RWPE2 (cell line): ENCODE results near the gene SORCS2.

Experiments used
- ATAC-seq: fragments of 200-7000 bp; cut with Tn5 transposase; 3 replicates; pipeline ENCODE4 v1.9.1; 2021; ENCODE audit warnings: low read depth
- DNase-seq: peaks from one replicate; pipeline ENCODE4 v3.0.0-alpha.2; 2020; ENCODE audit warnings: low spot score
- H3K27ac ChIP-seq: fragments of 450-650 bp; 2 replicates; pipeline ENCODE4 v1.5.1; 2017; ENCODE audit warnings: mild to moderate bottlenecking; ENCODE audit not compliant: poor library complexity, severe bottlenecking
- H3K27me3 ChIP-seq: fragments of 250-450 bp; sonication (Bioruptor Pico); 2 replicates; pipeline ENCODE4 v1.5.1; 2021; ENCODE audit warnings: mild to moderate bottlenecking, moderate library complexity; ENCODE audit not compliant: insufficient read depth, poor library complexity, severe bottlenecking
- H3K36me3 ChIP-seq: fragments of 250-450 bp; sonication (Bioruptor Pico); 2 replicates; pipeline ENCODE4 v1.5.1; 2020; ENCODE audit warnings: low read depth, mild to moderate bottlenecking, moderate library complexity
- H3K4me1 ChIP-seq: fragments of 250-450 bp; sonication (Bioruptor Pico); 2 replicates; pipeline ENCODE4 v1.5.1; 2021; ENCODE audit warnings: mild to moderate bottlenecking, moderate library complexity; ENCODE audit not compliant: insufficient read depth, poor library complexity, severe bottlenecking
- H3K4me3 ChIP-seq: fragments of 250-450 bp; sonication (Bioruptor Pico); 2 replicates; pipeline ENCODE4 v1.5.1; 2021; ENCODE audit warnings: mild to moderate bottlenecking, moderate library complexity; ENCODE audit not compliant: severe bottlenecking
- H3K9me3 ChIP-seq: fragments of 250-450 bp; sonication (Bioruptor Pico); 2 replicates; pipeline ENCODE4 v1.5.1; 2021; ENCODE audit warnings: mild to moderate bottlenecking, moderate library complexity; ENCODE audit not compliant: severe bottlenecking
- TF ChIP-seq, protein P1 (sequence below): fragments of 450-650 bp; IDR thresholded peaks from one replicate; pipeline ENCODE4 v1.5.1; 2017; ENCODE audit warnings: mild to moderate bottlenecking, moderate library complexity; ENCODE audit not compliant: poor library complexity, severe bottlenecking

SORCS2 gene

DNA sequence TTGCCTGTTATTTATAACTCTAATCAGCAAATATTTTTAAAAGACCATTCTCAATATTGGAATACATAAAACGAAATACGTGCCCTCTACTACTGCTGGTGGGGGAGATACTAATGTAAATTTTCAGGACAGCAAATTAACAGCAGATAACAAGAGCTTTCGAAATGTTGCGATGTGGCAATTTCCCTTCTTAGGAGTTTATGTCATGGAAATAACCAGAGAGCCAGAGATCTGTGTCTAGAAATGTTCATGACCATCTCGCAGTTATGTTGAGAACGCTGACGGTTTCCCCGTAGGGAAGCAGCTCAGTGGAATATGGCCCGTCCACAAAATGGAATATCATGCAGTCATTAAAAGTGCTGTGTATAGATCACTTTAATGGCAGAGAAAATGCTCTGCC, 480.8 kb downstream of the SORCS2 start:
- H3K4me1 ChIP-seq: peaks cover 12% of the 10 kb centered on the region
- ATAC-seq (no peak), DNase-seq (no peak)
- H3K27me3 ChIP-seq: no peaks in the 10 kb centered on the region
- H3K36me3 ChIP-seq: no peaks in the 10 kb centered on the region
- TF ChIP-seq, protein P1, sequence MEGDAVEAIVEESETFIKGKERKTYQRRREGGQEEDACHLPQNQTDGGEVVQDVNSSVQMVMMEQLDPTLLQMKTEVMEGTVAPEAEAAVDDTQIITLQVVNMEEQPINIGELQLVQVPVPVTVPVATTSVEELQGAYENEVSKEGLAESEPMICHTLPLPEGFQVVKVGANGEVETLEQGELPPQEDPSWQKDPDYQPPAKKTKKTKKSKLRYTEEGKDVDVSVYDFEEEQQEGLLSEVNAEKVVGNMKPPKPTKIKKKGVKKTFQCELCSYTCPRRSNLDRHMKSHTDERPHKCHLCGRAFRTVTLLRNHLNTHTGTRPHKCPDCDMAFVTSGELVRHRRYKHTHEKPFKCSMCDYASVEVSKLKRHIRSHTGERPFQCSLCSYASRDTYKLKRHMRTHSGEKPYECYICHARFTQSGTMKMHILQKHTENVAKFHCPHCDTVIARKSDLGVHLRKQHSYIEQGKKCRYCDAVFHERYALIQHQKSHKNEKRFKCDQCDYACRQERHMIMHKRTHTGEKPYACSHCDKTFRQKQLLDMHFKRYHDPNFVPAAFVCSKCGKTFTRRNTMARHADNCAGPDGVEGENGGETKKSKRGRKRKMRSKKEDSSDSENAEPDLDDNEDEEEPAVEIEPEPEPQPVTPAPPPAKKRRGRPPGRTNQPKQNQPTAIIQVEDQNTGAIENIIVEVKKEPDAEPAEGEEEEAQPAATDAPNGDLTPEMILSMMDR: no peak
- no peak overlapping the region for H3K4me3 ChIP-seq
- H3K27ac ChIP-seq: no peak overlapping the region
- no peaks in the 10 kb centered on the region for H3K9me3 ChIP-seq

GRCh38 chr4:7674706-7675105, 482.4 kb downstream of the SORCS2 start:
- DNase-seq: no peak
- TF ChIP-seq, protein P1: no peak
- Histone ChIP-seq H3K4me3 (no peak overlapping the region), H3K36me3 (no peaks in the 10 kb centered on the region), H3K4me1 (peaks cover 16% of the 10 kb centered on the region), H3K9me3 (no peaks in the 10 kb centered on the region), H3K27ac (no peak overlapping the region), H3K27me3 (no peaks in the 10 kb centered on the region)
- ATAC-seq: no peak

DNA sequence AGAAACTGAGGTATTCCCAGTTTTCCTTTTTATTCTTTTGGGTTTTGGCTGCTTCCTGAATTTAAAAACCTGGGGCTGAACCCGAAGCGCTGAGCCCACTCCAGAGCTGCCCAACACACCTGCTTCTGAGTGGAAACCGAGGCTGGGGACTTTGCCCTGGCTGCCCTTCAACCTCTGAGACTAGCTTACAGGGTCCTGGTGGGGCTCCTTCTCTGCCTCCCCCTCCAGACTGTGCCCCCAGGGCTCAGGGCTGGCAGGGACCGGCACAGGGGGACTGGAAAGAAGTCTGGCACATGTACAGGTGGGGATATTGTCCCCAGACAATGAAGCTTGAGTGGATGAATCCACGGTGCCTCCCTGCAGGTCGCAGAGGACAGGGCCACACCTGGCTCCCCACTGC, 482.8 kb downstream of the SORCS2 start:
- H3K27ac ChIP-seq: no peak overlapping the region
- H3K4me3 ChIP-seq: no peak overlapping the region
- peaks cover 16% of the 10 kb centered on the region for H3K4me1 ChIP-seq
- no peak for ATAC-seq
- no peaks in the 10 kb centered on the region for H3K27me3 ChIP-seq
- H3K36me3 ChIP-seq: no peaks in the 10 kb centered on the region
- H3K9me3 ChIP-seq: no peaks in the 10 kb centered on the region
- DNase-seq: no peak
- TF ChIP-seq, protein P1: no peak

DNA sequence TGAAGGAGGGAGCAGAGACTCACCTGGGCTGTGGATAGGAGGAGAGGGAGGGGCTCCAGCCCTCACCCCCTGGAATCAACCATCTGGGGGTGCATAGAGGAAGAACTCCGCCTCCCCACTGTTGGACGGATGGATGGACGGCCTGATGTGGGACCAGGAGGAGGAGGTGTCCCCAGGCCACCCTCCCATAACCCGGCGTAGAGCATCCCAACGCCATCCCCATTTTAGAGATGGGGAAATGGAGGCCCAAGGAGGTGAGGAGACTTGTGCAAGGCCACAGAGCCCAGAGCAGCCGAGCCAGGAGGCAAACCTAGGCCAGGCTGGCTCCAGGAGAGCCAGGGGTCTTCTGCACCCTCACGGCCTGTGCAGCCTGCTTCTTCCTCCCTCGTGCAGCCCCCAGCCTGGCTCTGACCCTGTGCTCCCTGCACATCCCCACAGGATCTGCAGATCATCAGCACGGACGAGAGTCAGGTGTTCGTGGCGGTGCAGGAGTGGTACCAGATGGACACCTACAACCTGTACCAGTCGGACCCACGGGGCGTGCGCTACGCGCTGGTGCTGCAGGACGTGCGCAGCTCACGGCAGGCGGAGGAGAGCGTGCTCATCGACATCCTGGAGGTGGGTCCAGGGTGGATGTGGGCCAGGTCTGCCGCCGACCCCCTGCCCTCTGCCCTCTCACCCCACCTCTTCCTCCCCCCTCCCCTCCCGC, 483.4 kb downstream of the SORCS2 start:
- Histone ChIP-seq H3K27me3 (no peaks in the 10 kb centered on the region), H3K9me3 (no peaks in the 10 kb centered on the region), H3K36me3 (no peaks in the 10 kb centered on the region), H3K4me3 (no peak overlapping the region), H3K4me1 (peaks cover 16% of the 10 kb centered on the region), H3K27ac (no peak overlapping the region)
- TF ChIP-seq, protein P1: no peak
- DNase-seq (no peak), ATAC-seq (no peak)

GRCh38 chr4:7676398-7676922, 484.1 kb downstream of the SORCS2 start:
- DNase-seq: no peak
- no peaks in the 10 kb centered on the region for H3K27me3 ChIP-seq
- H3K4me1 ChIP-seq: peaks cover 16% of the 10 kb centered on the region
- TF ChIP-seq, protein P1: no peak
- no peaks in the 10 kb centered on the region for H3K9me3 ChIP-seq
- no peaks in the 10 kb centered on the region for H3K36me3 ChIP-seq
- no peak overlapping the region for H3K4me3 ChIP-seq
- H3K27ac ChIP-seq: no peak overlapping the region
- ATAC-seq: no peak
